Caco-2 (cell line): ENCODE measurements around the gene ASZ1. TPM values are rescaled to one million over a fixed set of nuclear protein-coding genes. Genes with fewer than 3 reads are reported as not detected.

Experiments used
- BruUV-seq: library from RNA; stranded (reverse); fragments of 400-500 nt; replicated peaks from 2 replicates; lab custom pipeline; 2021; lab: Mats Ljungman, UMichigan
- CTCF ChIA-PET: fragments of 300-600 bp; sonication (Branson Sonifier 250); formaldehyde crosslinking; loops from one replicate; lab custom pipeline; 2022; ENCODE audit warnings: antibody characterized with exemption; lab: Charles Lee
- POLR2A ChIA-PET: fragments of 300-600 bp; sonication (Branson Sonifier 250); formaldehyde crosslinking; loops from one replicate; lab custom pipeline; 2022; ENCODE audit warnings: antibody characterized with exemption; lab: Charles Lee
- DNase-seq, 2 experiments: peaks; one replicate each; pipeline versions ENCODE4 v3.0.0 to v3.0.0-alpha.2; 2020 to 2022
- H3K27me3 ChIP-seq: replicated peaks from 2 replicates; pipeline ENCODE4 v1.6.0; 2011; ENCODE audit warnings: low read length; ENCODE audit not compliant: control insufficient read depth, insufficient read depth
- H3K36me3 ChIP-seq: 2 replicates; pipeline ENCODE4 v1.5.1; 2011; ENCODE audit warnings: low read length; ENCODE audit not compliant: control insufficient read depth, insufficient read depth
- H3K4me1 ChIP-seq: fragments of 250-450 bp; sonication (Bioruptor Pico); 2 replicates; pipeline ENCODE4 v1.5.1; 2020; ENCODE audit warnings: mild to moderate bottlenecking
- H3K4me3 ChIP-seq: 2 replicates; pipeline ENCODE4 v1.5.1; 2011; ENCODE audit warnings: low read depth, mild to moderate bottlenecking, control low read depth, low read length
- H3K9me3 ChIP-seq: fragments of 250-450 bp; sonication (Bioruptor Pico); 2 replicates; pipeline ENCODE4 v1.5.1; 2020; ENCODE audit warnings: mild to moderate bottlenecking, moderate library complexity
- H3K27ac Mint-ChIP-seq: one replicate; pipeline ENCODE4 v1.8.0; 2022; ENCODE audit warnings: mixed read lengths; ENCODE audit not compliant: unreplicated experiment
- H3K27me3 Mint-ChIP-seq: one replicate; pipeline ENCODE4 v1.8.0; 2022; ENCODE audit warnings: mixed read lengths; ENCODE audit not compliant: insufficient read depth, unreplicated experiment
- H3K36me3 Mint-ChIP-seq: one replicate; pipeline ENCODE4 v1.8.0; 2022; ENCODE audit warnings: mild to moderate bottlenecking, mixed read lengths; ENCODE audit not compliant: insufficient read depth, unreplicated experiment
- H3K4me1 Mint-ChIP-seq: one replicate; pipeline ENCODE4 v1.8.0; 2022; ENCODE audit warnings: low read depth, mixed read lengths; ENCODE audit not compliant: unreplicated experiment
- H3K4me3 Mint-ChIP-seq: one replicate; pipeline ENCODE4 v1.8.0; 2022; ENCODE audit warnings: mild to moderate bottlenecking, moderate library complexity, mixed read lengths; ENCODE audit not compliant: unreplicated experiment
- H3K9me3 Mint-ChIP-seq: one replicate; pipeline ENCODE4 v1.8.0; 2022; ENCODE audit warnings: mixed read lengths; ENCODE audit not compliant: unreplicated experiment
- intact Hi-C: fragments of 100-400 bp; cut with micrococcal nuclease; formaldehyde crosslinking; loops from one replicate; pipeline ENCODE4 v1.10.0; 2022; ENCODE audit not compliant: unreplicated experiment
- total RNA-seq: library from RNA; stranded (reverse); gene quantifications from 2 replicates; pipeline ENCODE4 v1.2.3, GENCODE V29; 2022
- TF ChIP-seq, protein P1 (sequence below), 2 experiments: fragments of 200-600 bp in 1 of 2; IDR thresholded peaks; 1 replicate in 1 of 2; 2 replicates in 1 of 2; pipeline versions ENCODE4 v1.5.1 to v1.8.0; 2011 to 2022; ENCODE audit warnings: antibody characterized with exemption in 1 of 2, control low read depth in 1 of 2, inconsistent platforms in 1 of 2, low read depth in 1 of 2, low read length in 1 of 2, mild to moderate bottlenecking in 1 of 2, moderate library complexity in 1 of 2; ENCODE audit not compliant: insufficient read depth in 1 of 2, severe bottlenecking in 1 of 2, unreplicated experiment in 1 of 2

ASZ1 gene
- total RNA-seq, 1 experiment from 2014 or later: not detected

DNA sequence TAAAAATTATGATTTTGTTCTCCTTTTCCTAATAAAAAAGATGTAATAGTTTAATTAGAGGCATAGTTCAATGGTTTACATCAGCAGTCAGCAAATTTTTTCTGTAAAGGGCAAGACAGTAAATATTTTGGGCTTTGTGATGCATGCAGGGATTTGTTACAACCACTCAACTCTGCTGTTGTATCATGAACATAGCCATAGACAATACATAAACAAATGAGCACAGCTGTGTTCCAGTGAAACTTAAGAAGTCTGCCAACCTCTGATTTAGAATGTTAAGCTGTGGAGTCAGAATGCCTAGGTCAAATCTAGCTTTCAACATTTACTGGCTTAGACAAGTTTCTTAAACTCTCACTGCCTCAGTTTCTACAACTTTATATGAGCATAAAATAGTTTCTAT is 31.6 kb downstream of the ASZ1 start:
- peaks cover 12% of the 10 kb centered on the region for H3K9me3 Mint-ChIP-seq
- H3K4me1 Mint-ChIP-seq: peaks cover 18% of the 10 kb centered on the region
- BruUV-seq: no TSS peak
- Histone ChIP-seq H3K36me3 (no peaks in the 10 kb centered on the region), H3K4me3 (no peak overlapping the region), H3K4me1 (peaks cover 10% of the 10 kb centered on the region), H3K9me3 (no peaks in the 10 kb centered on the region), H3K27me3 (no peaks in the 10 kb centered on the region)
- TF ChIP-seq, protein P1, sequence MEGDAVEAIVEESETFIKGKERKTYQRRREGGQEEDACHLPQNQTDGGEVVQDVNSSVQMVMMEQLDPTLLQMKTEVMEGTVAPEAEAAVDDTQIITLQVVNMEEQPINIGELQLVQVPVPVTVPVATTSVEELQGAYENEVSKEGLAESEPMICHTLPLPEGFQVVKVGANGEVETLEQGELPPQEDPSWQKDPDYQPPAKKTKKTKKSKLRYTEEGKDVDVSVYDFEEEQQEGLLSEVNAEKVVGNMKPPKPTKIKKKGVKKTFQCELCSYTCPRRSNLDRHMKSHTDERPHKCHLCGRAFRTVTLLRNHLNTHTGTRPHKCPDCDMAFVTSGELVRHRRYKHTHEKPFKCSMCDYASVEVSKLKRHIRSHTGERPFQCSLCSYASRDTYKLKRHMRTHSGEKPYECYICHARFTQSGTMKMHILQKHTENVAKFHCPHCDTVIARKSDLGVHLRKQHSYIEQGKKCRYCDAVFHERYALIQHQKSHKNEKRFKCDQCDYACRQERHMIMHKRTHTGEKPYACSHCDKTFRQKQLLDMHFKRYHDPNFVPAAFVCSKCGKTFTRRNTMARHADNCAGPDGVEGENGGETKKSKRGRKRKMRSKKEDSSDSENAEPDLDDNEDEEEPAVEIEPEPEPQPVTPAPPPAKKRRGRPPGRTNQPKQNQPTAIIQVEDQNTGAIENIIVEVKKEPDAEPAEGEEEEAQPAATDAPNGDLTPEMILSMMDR (IDR thresholded peaks at IDR 0.05; ENCODE audit: insufficient read depth in 1 of 2, low read depth in 1 of 2, low read length in 1 of 2, severe bottlenecking in 1 of 2, unreplicated experiment in 1 of 2): no peak
- CTCF ChIA-PET: no interaction called here
- POLR2A ChIA-PET: no interaction called here
- H3K27me3 Mint-ChIP-seq: no peaks in the 10 kb centered on the region
- H3K27ac Mint-ChIP-seq: no peak overlapping the region
- intact Hi-C loops: loop anchor here (10.0 kb wide), 1 partner anchor 789 kb away; the partner anchor contains the start of gene LSM8
- DNase-seq: no peak
- H3K4me3 Mint-ChIP-seq: no peak overlapping the region
- no peaks in the 10 kb centered on the region for H3K36me3 Mint-ChIP-seq

DNA sequence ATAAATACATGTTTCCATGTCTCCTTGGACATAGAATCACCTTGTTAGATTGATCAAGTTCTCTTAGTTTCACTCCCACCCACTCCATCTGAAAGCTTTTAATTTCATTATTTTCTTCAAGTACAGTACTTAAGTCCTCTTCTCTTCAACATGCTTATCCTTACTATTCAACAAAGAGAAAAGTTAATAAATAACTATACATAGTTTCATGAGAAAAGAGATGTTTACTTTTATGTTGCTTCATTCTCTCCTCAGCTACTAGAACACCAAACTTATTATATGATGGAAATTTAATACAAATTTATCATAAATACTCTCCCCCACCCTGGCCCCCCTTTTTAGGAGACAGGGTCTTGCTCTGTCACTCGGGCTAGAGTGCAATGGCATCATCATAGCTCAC is 33.5 kb downstream of the ASZ1 start:
- peaks cover 12% of the 10 kb centered on the region for H3K9me3 Mint-ChIP-seq
- no peak overlapping the region for H3K4me3 ChIP-seq
- TF ChIP-seq, protein P1 (IDR thresholded peaks at IDR 0.05; ENCODE audit: insufficient read depth in 1 of 2, low read depth in 1 of 2, low read length in 1 of 2, severe bottlenecking in 1 of 2, unreplicated experiment in 1 of 2): no peak
- peaks cover 16% of the 10 kb centered on the region for H3K4me1 Mint-ChIP-seq
- intact Hi-C loops: loop anchor here (10.0 kb wide), 1 partner anchor 791 kb away; the partner anchor contains the start of gene LSM8
- no peaks in the 10 kb centered on the region for H3K9me3 ChIP-seq
- no peaks in the 10 kb centered on the region for H3K27me3 ChIP-seq
- no peak overlapping the region for H3K27ac Mint-ChIP-seq
- DNase-seq: no peak
- no peak overlapping the region for H3K4me3 Mint-ChIP-seq
- no TSS peak for BruUV-seq
- peaks cover 10% of the 10 kb centered on the region for H3K4me1 ChIP-seq
- H3K27me3 Mint-ChIP-seq: no peaks in the 10 kb centered on the region
- H3K36me3 ChIP-seq: no peaks in the 10 kb centered on the region
- no peaks in the 10 kb centered on the region for H3K36me3 Mint-ChIP-seq
- CTCF ChIA-PET: interaction anchor here (0.6 to 1.2 kb wide), 2 partner anchors 322 to 1686 kb away, joined by 3 read pairs; no protein-coding TSS in a partner anchor
- POLR2A ChIA-PET: no interaction called here

DNA sequence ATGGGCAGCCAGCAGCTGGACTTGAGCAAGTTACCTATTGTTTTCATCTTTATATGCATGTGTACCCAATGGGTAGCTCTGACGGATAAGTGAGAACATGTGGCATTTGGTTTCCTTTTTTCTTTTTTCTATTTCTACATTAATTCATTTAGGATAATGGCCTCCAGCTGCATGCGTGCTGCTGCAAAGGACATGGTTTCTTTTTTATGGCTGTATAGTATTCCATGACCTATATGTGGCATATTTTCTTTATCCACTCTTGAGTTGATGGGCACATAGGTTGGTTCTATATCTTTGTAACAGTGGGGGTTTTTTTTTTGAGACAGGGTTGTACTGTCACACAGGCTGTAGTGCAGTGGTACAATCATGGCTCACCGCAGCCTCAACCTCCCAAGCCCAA is 37.4 kb downstream of the ASZ1 start:
- H3K9me3 Mint-ChIP-seq: peaks cover 10% of the 10 kb centered on the region
- Histone ChIP-seq H3K4me3 (no peak overlapping the region), H3K27me3 (no peaks in the 10 kb centered on the region), H3K4me1 (peaks cover 10% of the 10 kb centered on the region), H3K9me3 (0 out of 2 replicates have a peak, but pooled peaks cover 6% of the 10 kb centered on the region), H3K36me3 (no peaks in the 10 kb centered on the region)
- H3K4me1 Mint-ChIP-seq: peaks cover 15% of the 10 kb centered on the region
- BruUV-seq: no TSS peak
- CTCF ChIA-PET: no interaction called here
- no peaks in the 10 kb centered on the region for H3K27me3 Mint-ChIP-seq
- H3K4me3 Mint-ChIP-seq: no peak overlapping the region
- no peak overlapping the region for H3K27ac Mint-ChIP-seq
- TF ChIP-seq, protein P1 (IDR thresholded peaks at IDR 0.05; ENCODE audit: insufficient read depth in 1 of 2, low read depth in 1 of 2, low read length in 1 of 2, severe bottlenecking in 1 of 2, unreplicated experiment in 1 of 2): no peak
- POLR2A ChIA-PET: no interaction called here
- H3K36me3 Mint-ChIP-seq: no peaks in the 10 kb centered on the region
- intact Hi-C loops: loop anchor here (5.0 to 10.0 kb wide), 3 partner anchors 78 to 1215 kb away; partner anchors contain the start of gene LSM8
- no peak for DNase-seq
